Astrocyte (in vitro differentiated cells and primary cell): ENCODE results near the gene BSN. TPM values are rescaled to one million over a fixed set of nuclear protein-coding genes. Genes with fewer than 3 reads are reported as not detected.
A peak's percentile ranks its signal among the peaks of the same experiment; 100 is the strongest.

Experiments used
- DNase-seq: peaks from one replicate; pipeline ENCODE4 v3.0.0-alpha.2; 2010; ENCODE audit warnings: low read depth
- FAIRE-seq: peaks from 2 replicates; lab custom pipeline; 2011; peaks lifted over from hg19 to GRCh38; lab: Jason Lieb, UNC
- H2AFZ ChIP-seq: 2 replicates; pipeline ENCODE4 v1.6.0; 2012; ENCODE audit warnings: low read depth, low read length, inconsistent platforms
- H3K27ac ChIP-seq: 2 replicates; pipeline ENCODE4 v1.5.1; 2011; ENCODE audit warnings: low read depth, low read length, inconsistent platforms
- H3K27me3 ChIP-seq: 2 replicates; pipeline ENCODE4 v1.6.0; 2011; ENCODE audit warnings: low read length, inconsistent platforms; ENCODE audit not compliant: insufficient read depth
- H3K36me3 ChIP-seq: 2 replicates; pipeline ENCODE4 v1.5.1; 2011; ENCODE audit warnings: low read length, inconsistent platforms; ENCODE audit not compliant: insufficient read depth
- H3K4me1 ChIP-seq: 2 replicates; pipeline ENCODE4 v1.5.1; 2011; ENCODE audit warnings: low read length, inconsistent platforms; ENCODE audit not compliant: insufficient read depth
- H3K4me2 ChIP-seq: 2 replicates; pipeline ENCODE4 v1.6.0; 2012; ENCODE audit warnings: low read length, inconsistent platforms
- H3K4me3 ChIP-seq: 2 replicates; pipeline ENCODE4 v1.5.1; 2011; ENCODE audit warnings: low read depth, mild to moderate bottlenecking, low read length, inconsistent platforms; ENCODE audit not compliant: insufficient read depth
- H3K79me2 ChIP-seq: 2 replicates; pipeline ENCODE4 v1.6.0; 2012; ENCODE audit warnings: mild to moderate bottlenecking, low read length, inconsistent platforms; ENCODE audit not compliant: insufficient read depth
- H3K9ac ChIP-seq: 2 replicates; pipeline ENCODE4 v1.6.0; 2012; ENCODE audit warnings: mild to moderate bottlenecking, low read length, inconsistent platforms
- H3K9me3 ChIP-seq: 2 replicates; pipeline ENCODE4 v1.5.1; 2012; ENCODE audit warnings: low read depth, mild to moderate bottlenecking, low read length, inconsistent platforms; ENCODE audit not compliant: insufficient read depth
- H4K20me1 ChIP-seq: 2 replicates; pipeline ENCODE4 v1.6.0; 2012; ENCODE audit warnings: low read length, inconsistent platforms; ENCODE audit not compliant: insufficient read depth
- H3K27ac Mint-ChIP-seq: one replicate; pipeline ENCODE4 v1.8.0; 2021; ENCODE audit warnings: mild to moderate bottlenecking, mixed read lengths; ENCODE audit not compliant: unreplicated experiment
- H3K27me3 Mint-ChIP-seq: one replicate; pipeline ENCODE4 v1.8.0; 2021; ENCODE audit warnings: low read depth, mixed read lengths; ENCODE audit not compliant: unreplicated experiment
- H3K36me3 Mint-ChIP-seq: one replicate; pipeline ENCODE4 v1.8.0; 2021; ENCODE audit warnings: low read depth, mixed read lengths; ENCODE audit not compliant: unreplicated experiment
- H3K4me1 Mint-ChIP-seq: one replicate; pipeline ENCODE4 v1.8.0; 2021; ENCODE audit warnings: low read depth, mixed read lengths; ENCODE audit not compliant: unreplicated experiment
- H3K4me3 Mint-ChIP-seq: one replicate; pipeline ENCODE4 v1.8.0; 2021; ENCODE audit warnings: mild to moderate bottlenecking, moderate library complexity, mixed read lengths; ENCODE audit not compliant: unreplicated experiment
- H3K9me3 Mint-ChIP-seq: one replicate; pipeline ENCODE4 v1.8.0; 2021; ENCODE audit warnings: mild to moderate bottlenecking, mixed read lengths; ENCODE audit not compliant: unreplicated experiment
- EZH2 ChIP-seq: IDR thresholded peaks from 2 replicates; pipeline ENCODE4 v1.6.1; 2012; ENCODE audit warnings: mild to moderate bottlenecking, low read length, inconsistent platforms; ENCODE audit not compliant: insufficient read depth
- total RNA-seq: library from RNA; stranded (reverse); gene quantifications from 2 replicates; pipeline ENCODE4 v1.2.1, GENCODE V29; 2021
- TF ChIP-seq, protein P1 (sequence below): IDR thresholded peaks from 2 replicates; pipeline ENCODE4 v1.5.1; 2011; ENCODE audit warnings: low read depth, mild to moderate bottlenecking, inconsistent platforms, low read length, moderate library complexity; ENCODE audit not compliant: insufficient read depth

The BSN gene
- total RNA-seq, 1 donor from 2014 or later = 0.86 TPM

DNA sequence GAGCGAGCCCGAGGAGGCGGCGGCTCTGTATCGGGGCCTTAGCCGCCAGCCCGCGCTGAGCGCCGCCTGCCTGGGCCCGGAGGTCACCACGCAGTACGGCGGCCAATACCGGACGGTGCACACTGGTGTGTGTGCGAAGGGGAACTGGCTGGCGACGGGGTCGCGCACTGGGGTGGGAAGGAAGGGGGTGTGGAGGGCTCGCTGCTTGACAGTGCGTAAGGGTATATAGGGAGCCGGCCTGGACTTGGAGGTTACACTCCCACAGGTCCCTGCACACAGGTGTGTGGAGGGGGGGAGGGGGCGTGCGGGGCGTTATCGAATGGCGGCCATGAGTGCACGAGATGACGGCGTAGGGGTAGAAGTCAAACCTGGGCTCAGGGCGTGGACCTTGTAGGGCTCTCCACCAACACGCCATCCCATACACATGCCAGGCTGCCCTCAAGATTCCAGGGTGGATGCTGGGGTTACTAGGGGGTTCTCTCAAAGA, 120.3 kb downstream of the BSN start:
- H3K27me3 Mint-ChIP-seq = no peaks in the 10 kb centered on the region
- H3K36me3 Mint-ChIP-seq = peaks cover 16% of the 10 kb centered on the region
- no peaks in the 10 kb centered on the region for H3K9me3 Mint-ChIP-seq
- H3K4me1 Mint-ChIP-seq = peaks cover 5% of the 10 kb centered on the region
- H3K36me3 ChIP-seq = peaks cover 11% of the 10 kb centered on the region
- H3K27me3 ChIP-seq = no peaks in the 10 kb centered on the region
- H3K4me2 ChIP-seq = peak overlapping the region; percentile 98
- peaks cover 46% of the 10 kb centered on the region for H4K20me1 ChIP-seq
- peaks cover 18% of the 10 kb centered on the region for H3K4me1 ChIP-seq
- H3K4me3 Mint-ChIP-seq = peak overlapping the region; percentile 88
- H3K79me2 ChIP-seq = peaks cover 27% of the 10 kb centered on the region
- DNase-seq (no peak), FAIRE-seq (no peak)
- H2AFZ ChIP-seq = peak overlapping the region; percentile 82
- H3K27ac ChIP-seq = peak overlapping the region; percentile 86
- no peaks in the 10 kb centered on the region for H3K9me3 ChIP-seq
- H3K4me3 ChIP-seq = peak overlapping the region; percentile 75
- H3K27ac Mint-ChIP-seq = peak overlapping the region; percentile 58
- TF ChIP-seq, protein P1, sequence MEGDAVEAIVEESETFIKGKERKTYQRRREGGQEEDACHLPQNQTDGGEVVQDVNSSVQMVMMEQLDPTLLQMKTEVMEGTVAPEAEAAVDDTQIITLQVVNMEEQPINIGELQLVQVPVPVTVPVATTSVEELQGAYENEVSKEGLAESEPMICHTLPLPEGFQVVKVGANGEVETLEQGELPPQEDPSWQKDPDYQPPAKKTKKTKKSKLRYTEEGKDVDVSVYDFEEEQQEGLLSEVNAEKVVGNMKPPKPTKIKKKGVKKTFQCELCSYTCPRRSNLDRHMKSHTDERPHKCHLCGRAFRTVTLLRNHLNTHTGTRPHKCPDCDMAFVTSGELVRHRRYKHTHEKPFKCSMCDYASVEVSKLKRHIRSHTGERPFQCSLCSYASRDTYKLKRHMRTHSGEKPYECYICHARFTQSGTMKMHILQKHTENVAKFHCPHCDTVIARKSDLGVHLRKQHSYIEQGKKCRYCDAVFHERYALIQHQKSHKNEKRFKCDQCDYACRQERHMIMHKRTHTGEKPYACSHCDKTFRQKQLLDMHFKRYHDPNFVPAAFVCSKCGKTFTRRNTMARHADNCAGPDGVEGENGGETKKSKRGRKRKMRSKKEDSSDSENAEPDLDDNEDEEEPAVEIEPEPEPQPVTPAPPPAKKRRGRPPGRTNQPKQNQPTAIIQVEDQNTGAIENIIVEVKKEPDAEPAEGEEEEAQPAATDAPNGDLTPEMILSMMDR = no peak
- peak overlapping the region; percentile 88 for H3K9ac ChIP-seq

DNA sequence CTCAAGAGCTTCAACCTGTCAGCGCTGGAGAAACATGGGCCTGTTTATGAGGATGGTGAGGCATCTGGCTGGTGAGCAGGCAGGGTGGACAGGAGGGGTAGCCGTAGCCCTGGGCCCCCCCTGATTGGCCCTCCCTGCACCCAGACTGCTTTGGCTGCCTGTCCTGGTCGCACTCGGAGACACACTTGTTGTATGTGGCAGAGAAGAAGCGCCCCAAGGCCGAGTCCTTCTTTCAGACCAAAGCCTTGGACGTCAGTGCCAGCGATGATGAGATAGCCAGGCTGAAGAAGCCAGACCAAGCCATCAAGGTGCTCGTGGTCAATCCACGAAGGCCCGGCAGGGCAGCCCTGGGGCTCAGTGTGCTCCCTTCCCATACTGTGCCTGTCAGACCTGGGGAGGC, 121.6 kb downstream of the BSN start:
- Mint-ChIP-seq H3K4me1 (peaks cover 5% of the 10 kb centered on the region), H3K36me3 (peaks cover 21% of the 10 kb centered on the region), H3K27ac (no peak overlapping the region), H3K27me3 (no peaks in the 10 kb centered on the region), H3K4me3 (peak overlapping the region; percentile 69), H3K9me3 (no peaks in the 10 kb centered on the region)
- H3K36me3 ChIP-seq = peaks cover 17% of the 10 kb centered on the region
- H3K27me3 ChIP-seq = no peaks in the 10 kb centered on the region
- no peak overlapping the region for H3K9ac ChIP-seq
- peaks cover 18% of the 10 kb centered on the region for H3K4me1 ChIP-seq
- H3K27ac ChIP-seq = no peak overlapping the region
- FAIRE-seq = no peak
- no peak for DNase-seq
- H3K9me3 ChIP-seq = no peaks in the 10 kb centered on the region
- TF ChIP-seq, protein P1 = no peak
- TF ChIP-seq EZH2 = no peak
- H2AFZ ChIP-seq = no peak overlapping the region
- H4K20me1 ChIP-seq = peaks cover 53% of the 10 kb centered on the region
- H3K79me2 ChIP-seq = peaks cover 27% of the 10 kb centered on the region
- H3K4me2 ChIP-seq = no peak overlapping the region
- no peak overlapping the region for H3K4me3 ChIP-seq

DNA sequence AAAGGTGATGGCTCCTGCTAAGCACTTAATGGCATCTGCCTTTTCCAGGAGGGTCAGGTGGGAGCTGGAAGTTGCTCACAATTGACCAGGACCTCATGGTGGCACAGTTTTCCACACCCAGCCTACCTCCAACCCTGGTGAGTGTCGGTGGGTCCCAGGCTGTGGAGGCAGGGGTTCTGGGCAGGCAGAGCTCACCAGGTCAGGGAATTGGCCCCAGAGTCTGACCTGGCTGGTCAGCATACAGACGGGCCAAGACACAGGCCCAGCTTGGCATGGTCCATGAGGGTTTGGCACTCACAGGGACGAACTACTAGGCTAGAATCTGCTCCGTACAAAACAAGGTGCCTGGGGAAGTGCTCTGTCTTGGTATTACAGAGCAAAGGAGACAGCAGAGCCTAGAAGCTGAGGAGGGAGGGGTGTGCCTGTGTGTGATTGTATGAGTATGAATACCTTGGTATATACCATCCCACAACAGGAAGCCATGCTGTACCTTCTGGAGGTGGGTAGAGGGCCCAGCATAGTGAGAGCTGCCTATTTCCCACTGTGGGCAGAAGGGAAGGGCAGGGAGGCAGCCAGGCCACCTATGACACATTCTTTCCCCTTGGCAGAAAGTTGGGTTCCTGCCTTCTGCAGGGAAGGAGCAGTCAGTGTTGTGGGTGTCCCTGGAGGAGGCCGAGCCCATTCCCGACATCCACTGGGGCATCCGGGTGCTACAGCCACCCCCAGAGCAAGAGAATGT, 126.4 kb downstream of the BSN start:
- Histone ChIP-seq H3K79me2 (peaks cover 3% of the 10 kb centered on the region), H3K9me3 (no peaks in the 10 kb centered on the region), H3K27me3 (no peaks in the 10 kb centered on the region), H3K36me3 (peaks cover 23% of the 10 kb centered on the region), H3K4me1 (no peaks in the 10 kb centered on the region), H3K4me2 (no peak overlapping the region), H3K27ac (no peak overlapping the region), H3K4me3 (no peak overlapping the region), H2AFZ (no peak overlapping the region), H3K9ac (no peak overlapping the region), H4K20me1 (peaks cover 38% of the 10 kb centered on the region)
- H3K4me3 Mint-ChIP-seq = no peak overlapping the region
- TF ChIP-seq, protein P1 = no peak
- no peak for TF ChIP-seq EZH2
- no peak for FAIRE-seq
- H3K27ac Mint-ChIP-seq = no peak overlapping the region
- no peaks in the 10 kb centered on the region for H3K27me3 Mint-ChIP-seq
- peaks cover 24% of the 10 kb centered on the region for H3K36me3 Mint-ChIP-seq
- H3K9me3 Mint-ChIP-seq = no peaks in the 10 kb centered on the region
- peaks cover 2% of the 10 kb centered on the region for H3K4me1 Mint-ChIP-seq
- DNase-seq = no peak
